ENCODE results near the gene VMAC.

- TF ChIP-seq, protein P1, sequence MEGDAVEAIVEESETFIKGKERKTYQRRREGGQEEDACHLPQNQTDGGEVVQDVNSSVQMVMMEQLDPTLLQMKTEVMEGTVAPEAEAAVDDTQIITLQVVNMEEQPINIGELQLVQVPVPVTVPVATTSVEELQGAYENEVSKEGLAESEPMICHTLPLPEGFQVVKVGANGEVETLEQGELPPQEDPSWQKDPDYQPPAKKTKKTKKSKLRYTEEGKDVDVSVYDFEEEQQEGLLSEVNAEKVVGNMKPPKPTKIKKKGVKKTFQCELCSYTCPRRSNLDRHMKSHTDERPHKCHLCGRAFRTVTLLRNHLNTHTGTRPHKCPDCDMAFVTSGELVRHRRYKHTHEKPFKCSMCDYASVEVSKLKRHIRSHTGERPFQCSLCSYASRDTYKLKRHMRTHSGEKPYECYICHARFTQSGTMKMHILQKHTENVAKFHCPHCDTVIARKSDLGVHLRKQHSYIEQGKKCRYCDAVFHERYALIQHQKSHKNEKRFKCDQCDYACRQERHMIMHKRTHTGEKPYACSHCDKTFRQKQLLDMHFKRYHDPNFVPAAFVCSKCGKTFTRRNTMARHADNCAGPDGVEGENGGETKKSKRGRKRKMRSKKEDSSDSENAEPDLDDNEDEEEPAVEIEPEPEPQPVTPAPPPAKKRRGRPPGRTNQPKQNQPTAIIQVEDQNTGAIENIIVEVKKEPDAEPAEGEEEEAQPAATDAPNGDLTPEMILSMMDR (IDR thresholded peaks at IDR 0.05): no peak
- TF ChIP-seq EZH2 (IDR thresholded peaks at IDR 0.05) (no peak), EZH2phosphoT487 (IDR thresholded peaks at IDR 0.05) (no peak)
Observed at GRCh38 chr19:5926641-5927440, 22.2 kb downstream of the VMAC start.

All from neural progenitor cell (in vitro differentiated cells).